Stromal cell of bone marrow (primary cell): ENCODE results near the gene CT47C1.

Source experiments
- DNase-seq: peaks from one replicate; pipeline ENCODE4 v3.0.0-alpha.2; 2012; ENCODE audit warnings: low read depth

Gene CT47C1

DNA sequence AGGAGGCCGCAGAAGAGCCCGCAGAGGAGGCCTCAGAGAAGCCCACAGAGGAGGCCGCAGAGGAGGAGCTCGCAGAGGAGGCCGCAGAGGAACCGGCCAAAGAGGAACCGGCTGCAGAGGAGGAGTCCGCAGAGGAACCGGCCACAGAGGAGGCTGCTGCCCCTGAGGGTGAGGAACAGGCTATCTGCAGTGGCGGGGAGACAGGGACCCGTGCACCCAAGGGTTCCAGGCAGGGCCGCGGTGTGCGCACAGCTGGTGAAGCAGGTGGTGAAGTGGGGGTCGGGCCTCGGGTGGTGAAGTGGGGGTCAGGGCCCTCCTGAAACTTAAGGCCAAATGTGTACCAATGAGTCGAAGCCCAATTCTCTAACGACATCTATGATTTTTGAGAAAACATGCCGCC is 1.1 kb downstream of the CT47C1 start:
- no peak for DNase-seq

DNA sequence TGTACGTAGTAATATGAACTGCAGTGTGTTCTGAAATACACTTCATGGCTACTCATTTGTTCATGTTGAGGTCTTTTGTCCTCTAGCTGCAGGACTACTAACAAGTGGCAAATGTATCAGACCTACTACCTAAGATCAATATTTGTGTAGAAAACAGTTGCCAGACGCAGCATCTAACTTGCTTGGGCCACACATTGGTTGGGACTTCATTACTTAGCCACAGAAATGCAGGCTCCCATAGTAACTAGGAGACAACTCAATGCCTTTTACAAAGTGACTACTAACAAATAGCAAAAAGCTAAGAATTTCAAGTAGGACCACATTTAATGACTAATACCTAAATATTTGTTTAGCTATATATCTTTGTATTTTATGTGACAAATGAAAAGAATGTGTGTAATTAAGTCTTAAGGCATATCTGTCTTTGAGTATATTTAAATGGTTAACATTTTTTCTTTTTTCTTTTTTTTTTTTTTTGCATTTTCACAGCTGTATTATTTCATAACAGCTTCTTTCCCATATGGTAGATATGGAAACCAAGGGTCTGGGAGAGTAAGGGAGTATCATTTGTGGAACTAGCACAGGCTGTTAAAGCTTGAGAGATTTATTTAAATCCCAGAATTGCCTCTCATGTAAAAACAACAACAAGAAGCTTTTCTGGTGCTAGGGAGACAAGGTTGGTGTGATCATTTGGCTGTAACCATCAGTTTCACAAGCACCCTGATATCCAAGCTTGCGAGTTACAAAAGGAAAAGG is 2.7 kb downstream of the CT47C1 start:
- DNase-seq: no peak

DNA sequence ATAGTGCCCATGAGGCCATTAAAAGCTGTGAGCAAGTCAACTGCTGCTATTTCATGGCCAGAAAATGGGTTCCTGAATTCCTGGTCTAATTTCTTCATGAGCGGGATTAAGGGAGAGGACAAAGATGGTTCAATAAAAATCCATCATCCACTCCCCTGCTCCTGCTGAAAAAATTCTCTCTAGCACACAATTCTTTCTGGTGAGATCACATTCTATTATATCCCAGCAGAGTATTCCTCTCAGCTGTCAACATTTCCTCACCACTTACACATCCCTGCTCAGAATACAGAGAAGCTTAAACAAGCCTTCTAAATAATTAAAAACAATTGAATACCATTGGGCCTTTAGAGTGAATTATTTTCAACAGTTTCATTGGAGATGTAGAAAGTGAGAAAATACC is 9.5 kb downstream of the CT47C1 start:
- no peak for DNase-seq

DNA sequence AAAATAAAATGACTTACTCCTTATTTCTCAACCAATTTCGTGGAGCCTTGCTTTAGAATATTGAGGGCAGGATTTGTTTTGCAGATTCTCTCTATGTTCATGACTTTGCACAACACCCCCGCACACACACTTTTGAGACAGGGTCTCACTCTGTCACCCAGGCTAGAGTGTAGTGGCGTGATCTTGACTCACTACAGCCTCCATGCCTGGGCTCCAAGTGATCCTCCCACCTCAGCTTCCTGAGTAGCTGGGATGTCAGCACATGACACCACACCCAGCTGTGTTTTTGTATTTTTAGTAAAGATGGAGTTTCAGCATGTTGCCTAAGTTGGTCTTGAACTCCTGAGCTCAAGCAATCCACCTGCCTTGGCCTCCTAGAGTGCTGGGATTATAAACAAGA is 12.0 kb downstream of the CT47C1 start:
- DNase-seq: no peak

DNA sequence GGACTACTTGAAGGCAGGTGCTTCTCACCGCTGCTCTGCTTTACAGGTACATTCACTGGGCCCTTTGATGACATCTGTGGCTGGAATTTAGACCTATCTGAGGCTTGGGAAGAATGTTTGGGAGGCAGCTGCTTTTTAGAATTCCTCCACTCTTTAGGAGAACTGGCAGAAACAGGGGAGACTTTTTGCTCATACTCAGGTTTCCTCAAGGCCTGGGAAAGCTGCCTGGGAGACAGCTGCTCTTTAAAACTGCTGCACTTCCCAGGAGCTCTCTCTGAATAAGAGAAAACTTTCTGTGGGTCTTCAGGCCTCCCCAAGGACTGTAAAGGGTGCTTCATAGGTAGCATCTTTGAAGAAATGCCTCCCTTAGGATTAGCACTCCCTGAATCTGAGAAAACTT is 14.3 kb downstream of the CT47C1 start:
- no peak for DNase-seq

DNA sequence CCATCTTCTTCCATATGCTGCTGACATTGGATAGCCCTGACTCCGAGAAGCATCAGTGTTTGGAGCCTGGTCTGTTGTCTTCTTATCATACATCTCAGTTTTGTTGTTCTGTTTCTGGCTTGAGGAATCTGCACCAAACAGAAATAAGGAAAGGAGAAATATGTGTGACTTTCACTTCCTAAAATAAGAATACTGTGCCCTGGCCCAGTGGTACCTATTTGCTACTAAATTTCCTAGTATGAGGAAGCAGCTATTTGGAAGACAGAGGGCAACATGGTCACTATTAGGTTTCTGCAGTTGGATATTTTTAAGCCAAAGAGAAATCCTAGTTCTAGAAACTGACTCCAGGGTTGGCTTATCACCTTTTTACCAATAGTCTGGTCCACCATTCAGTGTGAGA is 16.8 kb downstream of the CT47C1 start:
- no peak for DNase-seq

DNA sequence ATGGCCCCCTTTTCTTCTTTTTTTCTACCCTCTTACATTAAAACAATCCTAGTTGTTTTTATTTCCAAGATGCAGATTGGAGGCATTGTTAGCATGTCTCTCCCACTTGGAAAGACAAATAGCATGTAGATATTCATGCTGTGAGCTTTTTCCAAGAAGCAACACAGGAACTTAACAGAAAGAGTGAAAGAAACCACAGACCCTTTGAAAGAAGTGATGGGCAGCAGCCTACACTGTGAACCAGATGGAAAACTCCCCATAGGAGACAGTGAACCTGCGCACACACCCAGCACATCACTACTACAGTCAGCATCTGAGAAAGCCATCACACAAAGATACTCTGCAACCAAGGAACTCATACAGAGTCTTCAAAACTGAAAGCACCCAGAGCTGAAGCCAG is 17.8 kb downstream of the CT47C1 start:
- no peak for DNase-seq

DNA sequence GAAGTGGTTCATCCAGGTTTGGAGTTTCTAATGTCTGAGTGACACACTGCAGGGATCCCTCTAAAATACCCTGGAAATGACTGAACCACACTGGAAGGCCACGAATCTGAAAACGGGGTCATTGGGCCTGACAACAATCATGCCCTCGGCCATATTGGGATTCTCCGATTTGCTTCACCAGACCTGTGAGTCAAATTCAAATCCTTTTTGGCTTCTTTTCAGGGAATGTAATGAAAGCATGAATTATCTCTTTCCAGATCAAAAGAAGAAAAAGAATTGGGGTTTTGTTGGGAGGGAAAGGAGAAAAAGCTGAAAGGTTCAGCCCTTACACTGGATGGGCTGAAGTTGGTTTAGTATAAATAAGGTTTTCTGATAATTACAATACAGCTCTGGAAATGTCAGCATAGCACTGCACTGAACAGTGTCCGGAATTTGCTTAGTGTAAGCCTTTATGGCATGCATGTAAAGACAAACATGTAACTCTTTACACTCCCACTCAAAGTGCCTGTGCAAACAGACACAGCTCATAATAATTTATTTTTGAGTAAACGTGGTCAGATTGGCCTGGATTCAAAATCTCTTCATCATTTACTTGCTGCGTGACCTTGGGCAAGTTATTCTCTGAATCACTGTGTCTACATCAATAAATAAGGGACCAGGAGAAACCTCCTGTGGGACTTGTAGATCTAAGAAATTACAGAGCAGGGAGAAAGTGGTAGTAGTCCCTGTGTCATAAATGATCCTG is 21.4 kb downstream of the CT47C1 start:
- peak; percentile 11 for DNase-seq

DNA sequence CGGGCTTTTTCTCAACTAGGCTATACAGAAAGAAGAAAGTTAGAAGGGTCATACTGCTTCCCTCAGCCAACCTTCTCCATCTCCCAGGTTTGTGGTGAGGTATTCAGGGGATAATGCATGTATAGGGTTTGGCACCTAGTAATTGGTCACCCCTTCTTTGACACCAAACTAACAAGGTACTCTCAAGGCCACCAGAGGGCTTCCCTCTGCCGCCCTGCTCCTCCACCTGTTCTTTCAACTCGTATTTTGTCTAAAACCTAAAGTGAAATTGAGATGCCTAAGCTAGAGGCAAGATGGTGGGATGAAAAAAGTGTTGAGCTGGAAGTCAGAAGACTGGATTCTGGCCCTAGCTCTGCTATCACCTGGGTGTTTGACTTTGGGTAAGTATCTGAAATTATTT is 22.0 kb downstream of the CT47C1 start:
- no peak for DNase-seq

DNA sequence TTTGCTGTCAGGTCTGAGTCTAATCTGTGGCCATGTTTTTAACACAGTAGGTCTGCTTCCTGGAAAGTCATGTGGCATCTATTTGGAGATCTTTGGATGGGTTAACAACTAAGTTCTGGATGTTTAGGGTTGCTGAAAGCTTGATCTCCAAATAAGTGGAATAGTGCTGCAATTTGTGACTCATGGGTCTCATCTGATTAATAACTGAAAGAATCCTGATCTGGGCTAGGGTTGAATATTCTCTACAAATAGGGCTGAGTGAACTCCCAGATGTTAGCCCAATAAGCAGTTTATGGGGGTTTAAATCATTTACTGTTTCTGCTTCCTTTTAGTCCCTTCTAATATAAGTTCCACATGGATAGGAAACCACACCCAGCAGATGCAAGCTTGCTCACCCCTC is 23.1 kb downstream of the CT47C1 start:
- peak; percentile 3 for DNase-seq

DNA sequence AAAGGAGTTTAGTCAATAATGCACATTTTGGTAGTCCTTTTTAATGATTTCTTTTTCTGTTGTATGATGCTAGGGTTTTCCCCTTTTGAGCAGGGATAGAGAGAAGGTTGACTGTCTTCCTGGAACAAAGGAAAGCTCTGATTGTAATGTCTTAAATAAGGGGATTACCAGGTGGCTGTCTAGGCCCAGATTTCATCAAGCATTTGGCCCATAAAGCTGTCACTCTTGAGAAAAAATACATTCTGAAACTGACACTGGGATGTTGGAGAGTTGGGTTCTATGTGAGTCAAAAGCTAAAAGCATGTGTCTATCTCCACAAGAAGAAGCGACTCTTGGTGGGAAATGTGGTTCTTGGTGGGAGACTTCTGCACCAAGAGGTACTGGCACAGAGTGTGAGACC is 28.4 kb downstream of the CT47C1 start:
- no peak for DNase-seq

DNA sequence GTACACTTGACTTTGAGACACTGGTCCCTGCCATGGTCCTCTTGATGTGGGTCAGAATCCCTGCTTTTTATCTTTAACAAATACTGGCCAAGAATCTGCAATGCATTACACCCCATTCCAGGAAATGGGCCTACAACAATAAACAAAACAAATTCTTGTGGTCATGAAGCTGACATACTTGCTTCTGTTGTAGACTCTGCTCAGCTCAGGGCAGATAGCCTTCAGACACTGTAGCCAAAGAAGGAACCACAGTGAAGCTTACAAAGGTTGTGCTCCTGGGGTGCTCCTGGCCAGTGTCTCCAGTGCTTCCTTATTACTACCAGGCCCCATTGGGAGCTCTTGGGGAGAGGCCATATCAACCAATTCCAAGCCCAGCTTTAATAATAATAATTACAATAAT is 33.0 kb downstream of the CT47C1 start:
- DNase-seq: peak; percentile 11

DNA sequence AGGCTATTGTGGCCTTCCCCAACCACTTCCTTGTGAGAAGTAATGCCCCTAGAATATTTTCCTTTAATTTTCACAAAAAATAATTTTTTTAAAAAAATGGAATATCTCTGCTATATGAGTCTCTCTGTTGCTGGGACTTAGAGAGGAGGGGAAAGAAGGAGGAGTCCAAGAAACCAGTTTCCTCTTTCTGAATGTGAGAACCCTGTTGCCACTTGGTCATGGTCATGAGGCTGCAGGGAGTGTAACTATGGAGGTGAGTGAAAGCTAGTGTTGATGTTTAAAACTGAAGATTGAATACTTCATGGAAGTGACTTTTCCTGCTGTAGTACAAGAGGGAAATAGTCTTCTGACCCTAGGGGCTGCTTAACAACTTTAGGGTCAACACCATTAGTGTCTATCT is 34.4 kb downstream of the CT47C1 start:
- no peak for DNase-seq

DNA sequence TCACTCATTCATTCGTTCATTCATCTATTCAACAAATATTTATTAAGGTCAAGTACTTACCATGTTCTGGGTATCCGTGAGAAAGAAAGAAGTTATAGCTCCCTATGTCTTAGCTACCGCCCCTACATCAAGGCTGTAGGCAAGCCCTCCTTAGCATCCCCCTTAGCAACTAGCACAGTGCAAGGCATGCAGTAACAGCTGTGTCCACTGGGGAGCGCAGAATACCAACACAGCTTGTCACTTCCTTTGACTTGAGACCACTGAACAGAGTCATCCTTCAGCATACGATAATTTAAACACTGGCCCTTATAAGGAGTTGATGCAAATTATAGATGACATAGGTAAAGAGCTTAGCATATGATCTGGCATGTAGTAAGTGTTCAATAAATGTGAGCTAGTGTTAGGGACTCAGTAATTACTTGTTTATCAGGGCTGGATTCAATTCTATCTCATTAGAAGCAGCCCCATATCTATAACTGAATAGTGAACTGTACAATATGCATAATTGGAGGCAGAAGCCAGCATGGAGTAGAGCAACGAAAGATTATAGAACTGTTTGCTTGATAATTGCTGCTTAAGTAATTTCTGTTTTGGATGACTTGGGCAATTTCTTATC is 46.1 kb downstream of the CT47C1 start:
- peak; percentile 9 for DNase-seq

DNA sequence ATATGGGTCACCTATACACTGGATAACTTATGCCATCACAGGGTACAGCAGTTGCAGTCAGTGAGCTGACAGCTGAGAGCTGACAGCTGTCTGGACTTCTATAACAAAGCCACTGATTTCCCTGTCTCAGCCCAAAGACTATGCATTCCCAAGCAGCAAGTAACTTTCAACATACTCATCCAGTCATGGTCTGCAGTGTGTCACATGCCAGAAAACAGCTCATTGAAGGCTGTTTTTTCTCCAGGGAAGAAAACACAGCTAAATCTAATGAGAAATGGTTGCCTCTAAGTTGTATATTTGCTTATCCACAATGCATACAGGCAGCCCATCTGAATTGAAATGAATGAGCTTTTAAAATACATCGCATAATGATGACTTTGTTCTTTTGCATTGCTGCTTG is 48.5 kb downstream of the CT47C1 start:
- DNase-seq: peak; percentile 54
